ENCODE data around the gene ATP6V1E1.

Gene ATP6V1E1

DNA sequence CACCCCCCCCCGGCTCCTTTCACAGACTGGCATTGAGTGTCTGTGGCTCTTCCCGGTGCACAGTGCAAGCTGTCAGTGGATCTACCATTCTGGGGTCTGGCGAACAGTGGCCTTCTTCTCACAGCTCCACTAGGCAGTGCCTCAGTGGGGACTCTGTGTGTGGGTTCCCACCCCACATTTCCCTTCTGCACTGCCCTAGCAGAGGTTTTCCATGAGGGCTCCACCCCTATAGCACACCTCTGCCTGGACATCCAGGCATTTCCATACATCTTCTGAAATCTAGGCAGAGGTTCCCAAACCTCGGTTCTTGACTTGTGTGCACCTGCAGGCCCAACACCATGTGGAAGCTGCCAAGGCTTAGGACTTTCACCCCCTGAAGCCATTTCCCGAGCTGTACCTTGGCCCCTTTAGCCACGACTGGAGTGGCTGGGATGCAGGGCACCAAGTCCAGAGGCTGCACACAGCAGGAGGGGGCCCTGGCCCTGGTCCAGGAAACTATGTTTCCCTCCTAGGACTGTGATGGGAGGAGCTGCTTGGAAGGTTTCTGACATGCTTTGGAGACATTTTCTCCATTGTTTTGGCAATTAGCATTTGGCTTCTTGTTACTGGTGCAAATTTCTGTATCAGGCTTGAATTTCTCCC is 36.0 kb upstream of the ATP6V1E1 start:
- H3K4me3 ChIP-seq (ENCODE audit: insufficient read depth, low read length, poor library complexity, severe bottlenecking): no peak overlapping the region
- no peak overlapping the region for H3K27ac ChIP-seq (ENCODE audit: low read depth, low read length)
- no peak overlapping the region for H3K9ac ChIP-seq (ENCODE audit: low read length)
- H4K20me1 ChIP-seq (ENCODE audit: low read depth, low read length): no peaks in the 10 kb centered on the region
- no peak overlapping the region for H3K4me2 ChIP-seq (ENCODE audit: low read depth, low read length, poor library complexity, severe bottlenecking)
- H3K36me3 ChIP-seq (ENCODE audit: low read length): no peaks in the 10 kb centered on the region
- H3K27me3 ChIP-seq (ENCODE audit: low read length): no peaks in the 10 kb centered on the region
- no peak overlapping the region for H2AFZ ChIP-seq (ENCODE audit: low read depth, low read length, severe bottlenecking)
- no peaks in the 10 kb centered on the region for H3K9me2 ChIP-seq (replicated peaks; ENCODE audit: insufficient read depth, low read length)
- H3K9me3 ChIP-seq (ENCODE audit: insufficient read depth, low read length): no peaks in the 10 kb centered on the region
- no peak for TF ChIP-seq EZH2phosphoT487 (conservative IDR thresholded peaks at IDR 0.05; ENCODE audit: low read length)
- TF ChIP-seq CTCF (IDR thresholded peaks at IDR 0.05; ENCODE audit: insufficient read depth, low read length, poor library complexity, severe bottlenecking): no peak
- H3F3A ChIP-seq (ENCODE audit: insufficient read depth): no peaks in the 10 kb centered on the region
- no peaks in the 10 kb centered on the region for H3K79me2 ChIP-seq (ENCODE audit: insufficient read depth, low read length)

DNA sequence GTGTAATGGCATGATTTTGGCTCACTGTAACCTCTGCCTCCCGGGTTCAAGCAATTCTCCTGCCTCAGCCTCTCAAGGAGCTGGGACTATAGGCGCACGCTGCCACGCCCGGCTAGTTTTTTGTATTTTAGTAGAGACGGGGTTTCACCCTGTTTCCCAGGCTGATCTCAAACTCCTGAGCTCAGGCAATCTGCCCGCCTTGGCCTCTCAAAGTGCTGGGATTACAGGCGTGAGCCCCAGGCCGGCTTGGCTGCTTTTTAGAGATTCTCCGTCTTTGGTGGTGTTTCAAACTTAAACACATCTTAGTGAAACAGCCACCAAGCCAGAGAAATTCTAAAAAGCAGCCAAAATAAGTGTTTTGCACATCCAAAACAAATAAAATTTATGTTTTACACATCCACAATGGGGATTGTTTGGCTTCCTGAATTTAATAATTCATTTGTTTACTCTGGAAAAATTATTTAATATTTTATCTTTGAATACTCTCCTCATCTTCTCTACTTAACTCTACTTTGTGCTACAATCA is 28.4 kb upstream of the ATP6V1E1 start:
- no peak for TF ChIP-seq CTCF (IDR thresholded peaks at IDR 0.05; ENCODE audit: insufficient read depth, low read length, poor library complexity, severe bottlenecking)
- H3K36me3 ChIP-seq (ENCODE audit: low read length): no peaks in the 10 kb centered on the region
- H3K9ac ChIP-seq (ENCODE audit: low read length): no peak overlapping the region
- no peaks in the 10 kb centered on the region for H3F3A ChIP-seq (ENCODE audit: insufficient read depth)
- no peak overlapping the region for H3K27ac ChIP-seq (ENCODE audit: low read depth, low read length)
- no peaks in the 10 kb centered on the region for H3K27me3 ChIP-seq (ENCODE audit: low read length)
- H3K9me2 ChIP-seq (replicated peaks; ENCODE audit: insufficient read depth, low read length): no peaks in the 10 kb centered on the region
- H2AFZ ChIP-seq (ENCODE audit: low read depth, low read length, severe bottlenecking): no peak overlapping the region
- H4K20me1 ChIP-seq (ENCODE audit: low read depth, low read length): no peaks in the 10 kb centered on the region
- H3K79me2 ChIP-seq (ENCODE audit: insufficient read depth, low read length): no peaks in the 10 kb centered on the region
- H3K9me3 ChIP-seq (ENCODE audit: insufficient read depth, low read length): no peaks in the 10 kb centered on the region
- no peak overlapping the region for H3K4me2 ChIP-seq (ENCODE audit: low read depth, low read length, poor library complexity, severe bottlenecking)
- H3K4me3 ChIP-seq (ENCODE audit: insufficient read depth, low read length, poor library complexity, severe bottlenecking): no peak overlapping the region

DNA sequence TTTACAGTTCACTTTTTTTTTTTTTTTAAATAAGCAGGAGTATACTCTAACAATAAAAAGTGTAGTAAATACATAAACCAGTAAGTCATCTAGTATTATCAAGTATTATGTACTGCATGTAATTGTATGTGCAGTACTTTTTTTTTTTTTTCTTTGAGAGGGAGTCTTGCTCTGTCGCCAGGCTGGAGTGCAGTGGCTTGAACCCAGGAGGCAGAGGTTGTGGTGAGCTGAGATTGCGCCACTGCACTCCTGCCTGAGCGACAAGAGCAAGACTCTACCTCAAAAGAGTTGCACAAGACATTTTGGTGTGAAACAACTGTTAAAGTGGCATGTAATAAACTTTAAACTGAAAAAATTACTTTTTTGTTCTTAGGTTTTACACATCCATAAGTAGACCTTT is 26.7 kb upstream of the ATP6V1E1 start:
- H3K4me3 ChIP-seq (ENCODE audit: insufficient read depth, low read length, poor library complexity, severe bottlenecking): no peak overlapping the region
- no peaks in the 10 kb centered on the region for H3F3A ChIP-seq (ENCODE audit: insufficient read depth)
- H3K4me2 ChIP-seq (ENCODE audit: low read depth, low read length, poor library complexity, severe bottlenecking): no peak overlapping the region
- H2AFZ ChIP-seq (ENCODE audit: low read depth, low read length, severe bottlenecking): no peak overlapping the region
- no peak overlapping the region for H3K27ac ChIP-seq (ENCODE audit: low read depth, low read length)
- H3K27me3 ChIP-seq (ENCODE audit: low read length): no peaks in the 10 kb centered on the region
- H3K36me3 ChIP-seq (ENCODE audit: low read length): no peaks in the 10 kb centered on the region
- no peaks in the 10 kb centered on the region for H3K9me2 ChIP-seq (replicated peaks; ENCODE audit: insufficient read depth, low read length)
- TF ChIP-seq CTCF (IDR thresholded peaks at IDR 0.05; ENCODE audit: insufficient read depth, low read length, poor library complexity, severe bottlenecking) (no peak), EZH2phosphoT487 (conservative IDR thresholded peaks at IDR 0.05; ENCODE audit: low read length) (no peak)
- no peak overlapping the region for H3K9ac ChIP-seq (ENCODE audit: low read length)
- no peaks in the 10 kb centered on the region for H4K20me1 ChIP-seq (ENCODE audit: low read depth, low read length)
- H3K9me3 ChIP-seq (ENCODE audit: insufficient read depth, low read length): no peaks in the 10 kb centered on the region
- H3K79me2 ChIP-seq (ENCODE audit: insufficient read depth, low read length): no peaks in the 10 kb centered on the region

All from SU-DHL-6 (cell line).